GM12864 (cell line): ENCODE data around the gene KCNC3.

Experiments used
- DNase-seq: peaks from one replicate; pipeline ENCODE4 v3.0.0-alpha.2; 2011; ENCODE audit warnings: low read depth
- H3K4me3 ChIP-seq: 2 replicates; pipeline ENCODE4 v1.5.1; 2011; ENCODE audit warnings: mild to moderate bottlenecking, low read depth, low read length, control low read depth
- CTCF ChIP-seq: IDR thresholded peaks from 2 replicates; pipeline ENCODE4 v1.5.1; 2011; ENCODE audit warnings: low read depth, mild to moderate bottlenecking, moderate library complexity, low read length, control low read depth, inconsistent platforms; ENCODE audit errors: missing control alignments

KCNC3 gene

GRCh38 chr19:50301607-50301971, 27.6 kb downstream of the KCNC3 start:
- TF ChIP-seq CTCF, result no peak
- H3K4me3 ChIP-seq, result no peak overlapping the region
- DNase-seq, result no peak

GRCh38 chr19:50300814-50301606, 28.2 kb downstream of the KCNC3 start:
- DNase-seq, result no peak
- H3K4me3 ChIP-seq, result no peak overlapping the region

GRCh38 chr19:50300051-50300450, 29.1 kb downstream of the KCNC3 start:
- TF ChIP-seq CTCF, result no peak
- no peak for DNase-seq
- H3K4me3 ChIP-seq, result no peak overlapping the region

More at GRCh38 chr19:50300814-50301606, 28.2 kb downstream of the KCNC3 start:
- no peak for TF ChIP-seq CTCF

- no peak for TF ChIP-seq CTCF
- no peak for DNase-seq
These were observed 35.7 kb downstream of the KCNC3 start for GRCh38 chr19:50293263-50294004.

GRCh38 chr19:50292216-50292827, 36.9 kb downstream of the KCNC3 start:
- no peak for TF ChIP-seq CTCF
- H3K4me3 ChIP-seq, result no peak overlapping the region
- DNase-seq, result no peak

More at GRCh38 chr19:50293263-50294004, 35.7 kb downstream of the KCNC3 start:
- H3K4me3 ChIP-seq, result no peak overlapping the region

- H3K4me3 ChIP-seq, result no peak overlapping the region
- DNase-seq, result no peak
- no peak for TF ChIP-seq CTCF
These were observed 38.4 kb downstream of the KCNC3 start for GRCh38 chr19:50290775-50291174.
